ENCODE data around the gene CALHM1. TPM values are rescaled to one million over a fixed set of nuclear protein-coding genes. Genes with fewer than 3 reads are reported as not detected.

Gene CALHM1
- total RNA-seq, 1 donor from 2014 or later, result not detected

DNA sequence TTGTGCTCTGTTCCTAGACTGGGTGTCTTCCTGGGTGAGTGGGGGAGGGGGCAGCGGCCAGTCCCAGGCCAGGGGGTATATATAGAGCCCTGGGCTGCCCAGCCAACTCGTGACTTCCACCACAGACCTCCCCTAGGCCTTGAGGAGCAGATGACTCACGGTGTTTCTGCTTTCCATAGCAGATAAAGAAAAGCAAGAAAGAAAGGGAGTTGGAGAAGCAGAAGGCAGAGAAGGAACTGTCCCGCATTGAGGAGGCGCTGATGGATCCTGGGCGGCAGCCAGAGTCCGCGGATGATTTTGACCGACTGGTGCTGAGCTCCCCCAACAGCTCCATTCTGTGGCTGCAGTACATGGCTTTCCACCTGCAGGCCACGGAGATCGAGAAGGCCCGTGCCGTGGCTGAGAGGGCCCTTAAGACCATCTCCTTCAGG, 16.7 kb downstream of the CALHM1 start:
- H3K4me1 Mint-ChIP-seq (ENCODE audit: unreplicated experiment), result no peaks in the 10 kb centered on the region
- no peak overlapping the region for H3K4me3 Mint-ChIP-seq
- peaks cover 26% of the 10 kb centered on the region for H3K36me3 Mint-ChIP-seq
- H3K27me3 Mint-ChIP-seq, result no peaks in the 10 kb centered on the region
- DNase-seq (ENCODE audit: extremely low spot score, unreplicated experiment), result no peak
- H3K9me3 Mint-ChIP-seq, result no peaks in the 10 kb centered on the region
- no peak overlapping the region for H3K27ac Mint-ChIP-seq
- TF ChIP-seq, protein P1, sequence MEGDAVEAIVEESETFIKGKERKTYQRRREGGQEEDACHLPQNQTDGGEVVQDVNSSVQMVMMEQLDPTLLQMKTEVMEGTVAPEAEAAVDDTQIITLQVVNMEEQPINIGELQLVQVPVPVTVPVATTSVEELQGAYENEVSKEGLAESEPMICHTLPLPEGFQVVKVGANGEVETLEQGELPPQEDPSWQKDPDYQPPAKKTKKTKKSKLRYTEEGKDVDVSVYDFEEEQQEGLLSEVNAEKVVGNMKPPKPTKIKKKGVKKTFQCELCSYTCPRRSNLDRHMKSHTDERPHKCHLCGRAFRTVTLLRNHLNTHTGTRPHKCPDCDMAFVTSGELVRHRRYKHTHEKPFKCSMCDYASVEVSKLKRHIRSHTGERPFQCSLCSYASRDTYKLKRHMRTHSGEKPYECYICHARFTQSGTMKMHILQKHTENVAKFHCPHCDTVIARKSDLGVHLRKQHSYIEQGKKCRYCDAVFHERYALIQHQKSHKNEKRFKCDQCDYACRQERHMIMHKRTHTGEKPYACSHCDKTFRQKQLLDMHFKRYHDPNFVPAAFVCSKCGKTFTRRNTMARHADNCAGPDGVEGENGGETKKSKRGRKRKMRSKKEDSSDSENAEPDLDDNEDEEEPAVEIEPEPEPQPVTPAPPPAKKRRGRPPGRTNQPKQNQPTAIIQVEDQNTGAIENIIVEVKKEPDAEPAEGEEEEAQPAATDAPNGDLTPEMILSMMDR (conservative IDR thresholded peaks at IDR 0.05), result no peak

DNA sequence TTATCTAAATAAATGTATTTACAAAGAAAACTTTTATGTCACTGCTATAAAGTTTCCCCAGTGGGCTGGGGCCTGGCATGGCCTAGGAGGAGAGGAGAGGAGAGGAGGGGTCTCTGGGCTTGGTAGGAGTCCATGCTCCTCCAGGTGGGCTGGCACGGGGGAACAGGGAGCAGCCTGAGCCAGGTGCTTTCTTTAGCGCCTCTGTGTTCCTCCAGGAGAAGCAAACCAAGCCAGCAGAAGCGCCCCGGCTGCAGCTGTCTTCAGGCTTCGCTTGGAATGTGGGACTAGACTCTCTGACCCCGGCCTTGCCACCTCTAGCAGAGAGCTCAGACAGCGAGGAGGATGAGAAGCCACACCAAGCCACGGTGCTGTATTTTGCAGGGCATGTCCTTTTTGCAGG, 17.1 kb downstream of the CALHM1 start:
- no peak for DNase-seq (ENCODE audit: extremely low spot score, unreplicated experiment)
- H3K9me3 Mint-ChIP-seq, result no peaks in the 10 kb centered on the region
- peaks cover 30% of the 10 kb centered on the region for H3K36me3 Mint-ChIP-seq
- no peaks in the 10 kb centered on the region for H3K4me1 Mint-ChIP-seq (ENCODE audit: unreplicated experiment)
- TF ChIP-seq, protein P1 (conservative IDR thresholded peaks at IDR 0.05), result no peak
- no peaks in the 10 kb centered on the region for H3K27me3 Mint-ChIP-seq
- no peak overlapping the region for H3K27ac Mint-ChIP-seq
- no peak overlapping the region for H3K4me3 Mint-ChIP-seq

DNA sequence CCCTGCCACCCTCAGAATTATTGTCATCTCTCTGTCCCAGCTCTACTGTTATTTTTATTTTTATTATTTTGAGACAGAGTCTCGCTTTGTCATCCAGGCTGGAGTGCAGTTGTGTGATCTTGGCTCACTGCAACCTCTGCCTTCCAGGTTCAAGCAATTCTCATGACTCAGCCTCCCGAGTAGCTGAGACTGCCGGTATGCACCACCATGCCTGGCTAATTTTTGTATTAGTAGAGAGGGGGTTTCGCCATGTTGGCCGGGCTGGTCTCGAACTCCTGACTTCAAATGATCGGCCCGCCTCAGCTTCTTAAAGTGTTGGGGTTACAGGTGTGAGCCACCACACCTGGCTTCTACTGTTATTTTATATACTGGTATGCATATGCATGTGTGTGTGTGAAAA, 17.5 kb downstream of the CALHM1 start:
- no peak for DNase-seq (ENCODE audit: extremely low spot score, unreplicated experiment)
- Mint-ChIP-seq H3K27ac (no peak overlapping the region), H3K27me3 (no peaks in the 10 kb centered on the region), H3K9me3 (no peaks in the 10 kb centered on the region), H3K36me3 (peaks cover 35% of the 10 kb centered on the region), H3K4me3 (no peak overlapping the region), H3K4me1 (ENCODE audit: unreplicated experiment) (no peaks in the 10 kb centered on the region)
- TF ChIP-seq, protein P1 (conservative IDR thresholded peaks at IDR 0.05), result no peak

DNA sequence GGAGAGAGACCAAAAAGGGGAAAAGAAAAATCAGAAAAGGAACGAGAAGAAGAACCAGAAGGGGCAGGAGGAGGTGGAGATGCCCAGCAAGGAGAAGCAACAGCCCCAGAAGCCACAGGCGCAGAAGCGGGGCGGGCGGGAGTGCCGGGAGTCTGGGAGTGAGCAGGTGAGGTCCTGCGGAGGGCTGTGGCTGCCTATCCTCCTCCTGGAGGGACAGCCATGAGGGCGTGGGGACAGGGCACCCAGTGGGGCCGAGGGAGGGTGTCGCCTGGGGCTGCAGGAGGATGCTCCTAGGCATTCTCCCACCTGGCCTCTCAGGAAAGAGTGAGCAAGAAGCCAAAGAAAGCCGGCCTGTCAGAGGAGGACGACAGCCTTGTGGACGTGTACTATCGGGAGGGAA, 18.3 kb downstream of the CALHM1 start:
- Mint-ChIP-seq H3K36me3 (peaks cover 35% of the 10 kb centered on the region), H3K27me3 (no peaks in the 10 kb centered on the region), H3K4me3 (no peak overlapping the region), H3K4me1 (ENCODE audit: unreplicated experiment) (no peaks in the 10 kb centered on the region), H3K9me3 (no peaks in the 10 kb centered on the region), H3K27ac (no peak overlapping the region)
- TF ChIP-seq, protein P1 (conservative IDR thresholded peaks at IDR 0.05), result no peak
- DNase-seq (ENCODE audit: extremely low spot score, unreplicated experiment), result no peak

DNA sequence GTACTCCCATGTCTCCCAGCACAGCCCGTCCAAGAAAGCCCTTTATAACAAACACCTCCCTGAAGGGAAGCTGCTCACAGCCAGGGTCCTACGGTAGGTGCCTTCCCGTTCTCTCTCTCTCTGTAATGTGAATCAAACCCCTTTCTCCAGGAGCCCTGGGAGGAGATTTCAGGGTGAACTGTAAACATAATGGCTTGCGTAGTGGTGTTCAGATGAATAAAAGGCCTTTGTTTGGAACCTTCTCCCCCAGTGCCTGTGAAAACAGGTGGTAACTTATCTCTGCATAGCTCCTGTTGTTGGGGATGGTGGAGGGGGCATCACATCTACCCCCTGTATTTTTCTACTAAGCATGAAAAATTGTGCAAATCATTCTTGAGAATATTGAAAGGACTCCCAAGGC, 18.9 kb downstream of the CALHM1 start:
- no peak overlapping the region for H3K27ac Mint-ChIP-seq
- no peaks in the 10 kb centered on the region for H3K27me3 Mint-ChIP-seq
- no peaks in the 10 kb centered on the region for H3K4me1 Mint-ChIP-seq (ENCODE audit: unreplicated experiment)
- DNase-seq (ENCODE audit: extremely low spot score, unreplicated experiment), result no peak
- peaks cover 31% of the 10 kb centered on the region for H3K36me3 Mint-ChIP-seq
- TF ChIP-seq, protein P1 (conservative IDR thresholded peaks at IDR 0.05), result no peak
- H3K4me3 Mint-ChIP-seq, result no peak overlapping the region
- no peaks in the 10 kb centered on the region for H3K9me3 Mint-ChIP-seq

DNA sequence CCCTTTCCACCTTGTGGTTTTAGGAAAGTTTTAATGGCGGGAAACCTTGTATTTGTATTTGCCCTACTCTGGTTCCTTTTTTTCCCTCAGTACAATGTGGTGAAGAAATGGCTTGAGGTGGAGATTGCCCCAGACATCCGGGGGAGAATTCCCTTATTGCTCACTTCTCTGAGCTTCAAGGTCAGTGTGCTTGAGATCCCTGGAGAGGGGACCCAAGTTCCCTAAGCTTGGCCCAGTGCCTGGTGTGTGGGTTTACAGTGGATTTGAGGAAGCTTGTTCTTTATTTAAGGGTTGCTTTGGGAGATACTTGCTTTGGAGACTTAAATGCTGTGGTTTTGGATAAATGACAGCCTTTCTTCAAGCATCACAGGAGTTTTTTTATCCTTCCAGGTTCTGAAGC, 24.8 kb downstream of the CALHM1 start:
- Mint-ChIP-seq H3K36me3 (peaks cover 37% of the 10 kb centered on the region), H3K9me3 (no peaks in the 10 kb centered on the region), H3K4me3 (no peak overlapping the region), H3K4me1 (ENCODE audit: unreplicated experiment) (no peaks in the 10 kb centered on the region), H3K27ac (no peak overlapping the region), H3K27me3 (no peaks in the 10 kb centered on the region)
- no peak for DNase-seq (ENCODE audit: extremely low spot score, unreplicated experiment)
- TF ChIP-seq, protein P1 (conservative IDR thresholded peaks at IDR 0.05), result no peak

Measured in type B pancreatic cell (in vitro differentiated cells).